Ovary (tissue), 1 donor: ENCODE measurements around the gene BCAN.

Source experiments
- EP300 ChIP-seq: sonication (generic); formaldehyde crosslinking; IDR thresholded peaks from one replicate; pipeline ENCODE4 v1.6.1; 2017; ENCODE audit warnings: antibody characterized with exemption
- POLR2A ChIP-seq: fragments of 450-650 bp; IDR thresholded peaks from one replicate; pipeline ENCODE4 v1.6.1; 2017; ENCODE audit warnings: antibody characterized with exemption, mild to moderate bottlenecking, moderate library complexity

GRCh38 chr1:156616463-156616862 lies 25.5 kb upstream of the BCAN start:
- no peak for TF ChIP-seq EP300
- no peak for TF ChIP-seq POLR2A
